Measurements from ENCODE around the gene HTRA1. TPM values are rescaled to one million over a fixed set of nuclear protein-coding genes. Genes with fewer than 3 reads are reported as not detected.

HTRA1 gene
- total RNA-seq, 2 donors from 2014 or later: 29.3 to 36.6 TPM

GRCh38 chr10:122553341-122553740 is 92.0 kb downstream of the HTRA1 start:
- no peak overlapping the region for H3K4me3 ChIP-seq
- 85 to 90% methylated on average over 6 of the region's 6 CpGs for WGBS, 2 donors
- intact Hi-C loops (cut with DNase I): no loop called here

DNA sequence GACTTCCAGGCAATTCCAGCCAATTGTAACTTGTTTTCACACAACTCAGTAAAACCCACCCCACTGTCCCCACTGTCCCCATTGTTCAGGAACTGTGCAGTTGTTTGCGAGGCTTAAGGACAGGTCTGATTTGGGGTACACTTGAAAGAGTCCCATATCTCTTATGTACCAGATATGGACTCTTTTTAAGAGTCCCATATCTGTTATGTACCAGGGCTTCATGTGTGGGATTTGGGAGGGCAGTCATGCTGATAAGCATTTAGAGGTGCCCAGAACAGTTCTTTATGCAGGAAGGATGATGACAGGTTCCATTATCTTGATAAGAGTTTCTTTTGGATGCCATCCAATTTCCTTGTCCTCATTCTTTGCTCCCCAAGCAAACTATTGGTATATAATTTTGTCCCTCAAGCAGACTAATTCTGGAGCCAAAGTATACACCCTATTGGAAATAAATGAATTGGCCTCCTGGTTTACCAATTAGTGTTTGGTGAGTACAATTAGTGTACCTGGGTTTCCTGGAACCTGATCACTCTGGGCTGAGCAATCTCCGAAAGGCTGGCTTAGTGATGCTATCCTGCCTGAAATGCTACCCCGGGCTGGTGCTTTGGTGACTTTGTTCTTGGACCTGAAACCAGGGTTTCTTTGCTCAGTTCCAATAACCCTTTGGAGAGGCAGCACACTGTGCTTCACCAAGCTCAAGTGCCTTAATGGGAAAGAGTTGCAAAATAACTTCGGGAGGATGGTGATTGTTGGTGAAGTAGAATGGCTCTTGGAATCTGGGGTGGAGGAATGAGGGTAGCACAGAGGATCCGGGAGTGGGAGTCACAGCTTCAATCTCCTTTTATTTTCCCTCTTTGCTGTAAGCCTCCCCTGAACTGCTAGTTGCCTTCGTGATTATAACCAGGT is 93.0 kb downstream of the HTRA1 start:
- intact Hi-C loops (cut with DNase I): no loop called here
- ATAC-seq (peak; percentile 24), DNase-seq (no peak)
- Histone ChIP-seq H3K27me3 (no peaks in the 10 kb centered on the region), H3K27ac (no peak overlapping the region), H3K36me3 (replicated peaks in 1 of 2; ENCODE audit: insufficient read depth in 1 of 2, low read depth in 2 of 2) (no peaks in the 10 kb centered on the region), H3K4me1 (no peaks in the 10 kb centered on the region), H3K9me3 (no peaks in the 10 kb centered on the region), H3K4me3 (no peak overlapping the region)
- WGBS, 2 donors: 77 to 78% methylated on average over 6 of the region's 6 CpGs
- TF ChIP-seq POLR2A (IDR thresholded peaks at IDR 0.05): no peak
- TF ChIP-seq, protein P1, sequence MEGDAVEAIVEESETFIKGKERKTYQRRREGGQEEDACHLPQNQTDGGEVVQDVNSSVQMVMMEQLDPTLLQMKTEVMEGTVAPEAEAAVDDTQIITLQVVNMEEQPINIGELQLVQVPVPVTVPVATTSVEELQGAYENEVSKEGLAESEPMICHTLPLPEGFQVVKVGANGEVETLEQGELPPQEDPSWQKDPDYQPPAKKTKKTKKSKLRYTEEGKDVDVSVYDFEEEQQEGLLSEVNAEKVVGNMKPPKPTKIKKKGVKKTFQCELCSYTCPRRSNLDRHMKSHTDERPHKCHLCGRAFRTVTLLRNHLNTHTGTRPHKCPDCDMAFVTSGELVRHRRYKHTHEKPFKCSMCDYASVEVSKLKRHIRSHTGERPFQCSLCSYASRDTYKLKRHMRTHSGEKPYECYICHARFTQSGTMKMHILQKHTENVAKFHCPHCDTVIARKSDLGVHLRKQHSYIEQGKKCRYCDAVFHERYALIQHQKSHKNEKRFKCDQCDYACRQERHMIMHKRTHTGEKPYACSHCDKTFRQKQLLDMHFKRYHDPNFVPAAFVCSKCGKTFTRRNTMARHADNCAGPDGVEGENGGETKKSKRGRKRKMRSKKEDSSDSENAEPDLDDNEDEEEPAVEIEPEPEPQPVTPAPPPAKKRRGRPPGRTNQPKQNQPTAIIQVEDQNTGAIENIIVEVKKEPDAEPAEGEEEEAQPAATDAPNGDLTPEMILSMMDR (IDR thresholded peaks at IDR 0.05): no peak

More at GRCh38 chr10:122553341-122553740, 92.0 kb downstream of the HTRA1 start:
- no peaks in the 10 kb centered on the region for H3K27me3 ChIP-seq
- no peaks in the 10 kb centered on the region for H3K36me3 ChIP-seq (replicated peaks in 1 of 2; ENCODE audit: insufficient read depth in 1 of 2, low read depth in 2 of 2)
- DNase-seq (no peak), ATAC-seq (no peak)
- no peak for TF ChIP-seq POLR2A (IDR thresholded peaks at IDR 0.05)
- TF ChIP-seq, protein P1 (IDR thresholded peaks at IDR 0.05): no peak
- H3K9me3 ChIP-seq: no peaks in the 10 kb centered on the region
- H3K27ac ChIP-seq: no peak overlapping the region
- no peaks in the 10 kb centered on the region for H3K4me1 ChIP-seq

- intact Hi-C loops (cut with DNase I): no loop called here
- Histone ChIP-seq H3K4me1 (no peaks in the 10 kb centered on the region), H3K36me3 (replicated peaks in 1 of 2; ENCODE audit: insufficient read depth in 1 of 2, low read depth in 2 of 2) (no peaks in the 10 kb centered on the region), H3K27me3 (no peaks in the 10 kb centered on the region), H3K4me3 (no peak overlapping the region), H3K9me3 (no peaks in the 10 kb centered on the region), H3K27ac (no peak overlapping the region)
- no peak for DNase-seq
- no peak for TF ChIP-seq POLR2A (IDR thresholded peaks at IDR 0.05)
- TF ChIP-seq, protein P1 (IDR thresholded peaks at IDR 0.05): no peak
- ATAC-seq: no peak
- 83 to 89% methylated on average over 3 of the region's 3 CpGs for WGBS, 2 donors
Measured at GRCh38 chr10:122555442-122555841, 94.1 kb downstream of the HTRA1 start.

- intact Hi-C loops (cut with DNase I): no loop called here
- H3K27me3 ChIP-seq: no peaks in the 10 kb centered on the region
- TF ChIP-seq, protein P1 (IDR thresholded peaks at IDR 0.05): no peak
- H3K4me3 ChIP-seq: no peak overlapping the region
- H3K36me3 ChIP-seq (replicated peaks in 1 of 2; ENCODE audit: insufficient read depth in 1 of 2, low read depth in 2 of 2): no peaks in the 10 kb centered on the region
- WGBS, 2 donors: 22 to 42% methylated on average over 9 of the region's 9 CpGs
- no peaks in the 10 kb centered on the region for H3K9me3 ChIP-seq
- DNase-seq (no peak), ATAC-seq (no peak)
- no peaks in the 10 kb centered on the region for H3K4me1 ChIP-seq
- no peak overlapping the region for H3K27ac ChIP-seq
Measured at GRCh38 chr10:122557516-122557915, 96.2 kb downstream of the HTRA1 start.

- Histone ChIP-seq H3K9me3 (no peaks in the 10 kb centered on the region), H3K4me1 (no peaks in the 10 kb centered on the region), H3K4me3 (no peak overlapping the region), H3K36me3 (replicated peaks in 1 of 2; ENCODE audit: insufficient read depth in 1 of 2, low read depth in 2 of 2) (no peaks in the 10 kb centered on the region), H3K27ac (no peak overlapping the region), H3K27me3 (no peaks in the 10 kb centered on the region)
- ATAC-seq (no peak), DNase-seq (no peak)
- TF ChIP-seq POLR2A (IDR thresholded peaks at IDR 0.05): no peak
- TF ChIP-seq, protein P1 (IDR thresholded peaks at IDR 0.05): no peak
- 38 to 54% methylated on average over 1 to 5 of the region's 5 CpGs for WGBS, 2 donors
- intact Hi-C loops (cut with DNase I): no loop called here
Measured at GRCh38 chr10:122558452-122558851, 97.1 kb downstream of the HTRA1 start.
